ENCODE measurements around the gene BLTP3B. TPM values are rescaled to one million over a fixed set of nuclear protein-coding genes. Genes with fewer than 3 reads are reported as not detected.
A peak's percentile ranks its signal among the peaks of the same experiment; 100 is the strongest.

Gene BLTP3B
- total and polyA plus RNA-seq, 4 experiments from 2014 or later = 11.0 to 16.8 (median 15.5) TPM

DNA sequence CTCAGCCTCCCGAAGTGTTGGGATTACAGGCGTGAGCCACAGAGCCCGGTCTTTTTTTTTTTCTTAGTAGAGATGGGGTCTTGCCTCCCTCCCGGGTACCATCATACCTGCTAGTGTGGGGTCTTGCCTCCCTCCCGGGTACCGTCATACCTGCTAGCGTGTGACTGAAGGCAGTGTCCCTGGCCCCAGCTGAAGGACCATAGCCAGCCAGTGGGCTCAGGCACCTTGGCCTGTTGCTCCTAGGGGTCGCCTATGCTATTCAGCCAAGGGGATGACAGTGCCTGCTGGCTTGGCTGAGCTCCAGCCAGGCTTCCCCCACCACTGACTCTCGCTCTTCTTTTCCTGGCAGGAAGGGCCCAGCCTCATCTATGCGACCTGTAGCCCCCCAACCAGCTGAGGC lies 10.5 kb upstream of the BLTP3B start:
- intact Hi-C loops (cut with micrococcal nuclease) = no loop called here
- Histone ChIP-seq H3K27me3 (ENCODE audit: insufficient read depth, low read length) (no peaks in the 10 kb centered on the region), H3K9me3 (ENCODE audit: control insufficient read depth in 1 of 2, low read length in 2 of 2) (no peaks in the 10 kb centered on the region), H3K36me3 (ENCODE audit: insufficient read depth, low read length) (no peaks in the 10 kb centered on the region), H3K4me1 (ENCODE audit: insufficient read depth, low read length) (no peaks in the 10 kb centered on the region), H3K4me3 (ENCODE audit: low read length in 2 of 2) (no peak overlapping the region), H3K27ac (ENCODE audit: low read depth, low read length) (no peak overlapping the region)
- no peak for DNase-seq
- ChIA-PET POLR2A (ENCODE audit: partially characterized antibody) (interaction anchor here (0.6 kb wide), 1 partner anchor 38 kb away, joined by 3 read pairs; no protein-coding TSS in a partner anchor), CTCF (ENCODE audit: partially characterized antibody) (interaction anchor here (1.3 to 4.6 kb wide), 5 partner anchors 9 to 251 kb away, joined by 3 to 64 read pairs (median 10); no protein-coding TSS in a partner anchor)
- Mint-ChIP-seq H3K36me3 (no peaks in the 10 kb centered on the region), H3K4me3 (no peak overlapping the region), H3K4me1 (peaks cover 3 to 7% (median 4%) of the 10 kb centered on the region in 4 donors), H3K9me3 (peaks cover 0 to 4% (median 0%) of the 10 kb centered on the region in 8 donors), H3K27ac (no peak overlapping the region), H3K27me3 (no peaks in the 10 kb centered on the region)

DNA sequence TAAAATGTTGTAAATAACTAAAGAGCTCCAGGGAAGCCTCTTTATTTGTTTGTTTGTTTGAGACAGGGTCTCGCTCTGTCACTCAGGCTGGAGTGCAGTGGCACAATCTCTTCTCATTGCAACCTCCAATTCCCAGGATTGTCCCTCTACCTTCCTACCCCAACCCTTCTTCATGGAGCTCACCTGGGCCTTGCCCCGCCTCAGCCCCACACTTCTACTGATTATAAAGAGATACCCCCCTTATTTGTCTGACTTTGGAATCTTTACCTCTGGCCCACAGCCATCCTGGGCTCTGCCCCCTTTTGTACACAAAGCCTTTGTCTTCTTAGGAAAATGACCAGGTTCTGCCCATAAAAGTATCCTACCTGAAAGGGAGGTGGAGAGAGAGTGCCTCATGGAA lies 9.1 kb upstream of the BLTP3B start:
- no peaks in the 10 kb centered on the region for H3K9me3 ChIP-seq (ENCODE audit: control insufficient read depth in 1 of 2, low read length in 2 of 2)
- no peak overlapping the region for H3K27ac ChIP-seq (ENCODE audit: low read depth, low read length)
- POLR2A ChIA-PET (ENCODE audit: partially characterized antibody) = interaction anchor here (0.6 kb wide), 1 partner anchor 16 kb away, joined by 3 read pairs; no protein-coding TSS in a partner anchor
- no peaks in the 10 kb centered on the region for H3K27me3 ChIP-seq (ENCODE audit: insufficient read depth, low read length)
- Mint-ChIP-seq H3K27me3 (no peaks in the 10 kb centered on the region), H3K9me3 (peaks cover 0 to 4% (median 0%) of the 10 kb centered on the region in 8 donors), H3K36me3 (no peaks in the 10 kb centered on the region), H3K27ac (no peak overlapping the region), H3K4me1 (peaks cover 3 to 7% (median 4%) of the 10 kb centered on the region in 4 donors), H3K4me3 (no peak overlapping the region)
- DNase-seq = no peak
- no peaks in the 10 kb centered on the region for H3K4me1 ChIP-seq (ENCODE audit: insufficient read depth, low read length)
- H3K4me3 ChIP-seq (ENCODE audit: low read length in 2 of 2) = no peak overlapping the region
- intact Hi-C loops (cut with micrococcal nuclease) = no loop called here
- CTCF ChIA-PET (ENCODE audit: partially characterized antibody) = interaction anchor here (0.7 to 4.6 kb wide), 4 partner anchors 8 to 48 kb away, joined by 3 to 64 read pairs (median 3); no protein-coding TSS in a partner anchor
- no peaks in the 10 kb centered on the region for H3K36me3 ChIP-seq (ENCODE audit: insufficient read depth, low read length)

- Mint-ChIP-seq H3K9me3 (peaks cover 0 to 5% (median 0%) of the 10 kb centered on the region in 8 donors), H3K4me3 (no peak overlapping the region), H3K27me3 (no peaks in the 10 kb centered on the region), H3K36me3 (peaks cover 0 to 8% of the 10 kb centered on the region in 2 donors), H3K4me1 (peaks cover 11 to 18% (median 14%) of the 10 kb centered on the region in 4 donors), H3K27ac (no peak overlapping the region)
- intact Hi-C loops (cut with micrococcal nuclease) = no loop called here
- no peaks in the 10 kb centered on the region for H3K9me3 ChIP-seq (ENCODE audit: control insufficient read depth in 1 of 2, low read length in 2 of 2)
- H3K4me1 ChIP-seq (ENCODE audit: insufficient read depth, low read length) = peaks cover 12% of the 10 kb centered on the region
- POLR2A ChIA-PET (ENCODE audit: partially characterized antibody) = no interaction called here
- H3K4me3 ChIP-seq (ENCODE audit: low read length in 2 of 2) = no peak overlapping the region
- CTCF ChIA-PET (ENCODE audit: partially characterized antibody) = interaction anchor here (1.1 to 3.6 kb wide), 2 partner anchors 9 to 12 kb away, joined by 3 to 28 read pairs; no protein-coding TSS in a partner anchor
- H3K27me3 ChIP-seq (ENCODE audit: insufficient read depth, low read length) = no peaks in the 10 kb centered on the region
- DNase-seq = no peak
- no peaks in the 10 kb centered on the region for H3K36me3 ChIP-seq (ENCODE audit: insufficient read depth, low read length)
- H3K27ac ChIP-seq (ENCODE audit: low read depth, low read length) = no peak overlapping the region
These were observed 3.6 kb upstream of the BLTP3B start for GRCh38 chr12:100146252-100146651.

GRCh38 chr12:100145643-100146042 lies 3.0 kb upstream of the BLTP3B start:
- peaks cover 0 to 5% (median 0%) of the 10 kb centered on the region in 8 donors for H3K9me3 Mint-ChIP-seq
- Histone ChIP-seq H3K36me3 (ENCODE audit: insufficient read depth, low read length) (no peaks in the 10 kb centered on the region), H3K4me1 (ENCODE audit: insufficient read depth, low read length) (peaks cover 13% of the 10 kb centered on the region), H3K9me3 (ENCODE audit: control insufficient read depth in 1 of 2, low read length in 2 of 2) (no peaks in the 10 kb centered on the region), H3K4me3 (ENCODE audit: low read length in 2 of 2) (no peak overlapping the region), H3K27ac (ENCODE audit: low read depth, low read length) (no peak overlapping the region), H3K27me3 (ENCODE audit: insufficient read depth, low read length) (no peaks in the 10 kb centered on the region)
- ChIA-PET CTCF (ENCODE audit: partially characterized antibody) (interaction anchor here (0.9 to 3.6 kb wide), 3 partner anchors 9 to 202 kb away, joined by 3 to 28 read pairs (median 3); no protein-coding TSS in a partner anchor), POLR2A (ENCODE audit: partially characterized antibody) (interaction anchor here (1.0 kb wide), 1 partner anchor 54 kb away, joined by 5 read pairs; no protein-coding TSS in a partner anchor)
- no peak overlapping the region for H3K27ac Mint-ChIP-seq
- peaks cover 12 to 19% (median 17%) of the 10 kb centered on the region in 4 donors for H3K4me1 Mint-ChIP-seq
- H3K4me3 Mint-ChIP-seq = no peak overlapping the region
- no peaks in the 10 kb centered on the region for H3K27me3 Mint-ChIP-seq
- intact Hi-C loops (cut with micrococcal nuclease) = no loop called here
- no peak for DNase-seq
- peaks cover 0 to 8% of the 10 kb centered on the region in 2 donors for H3K36me3 Mint-ChIP-seq

DNA sequence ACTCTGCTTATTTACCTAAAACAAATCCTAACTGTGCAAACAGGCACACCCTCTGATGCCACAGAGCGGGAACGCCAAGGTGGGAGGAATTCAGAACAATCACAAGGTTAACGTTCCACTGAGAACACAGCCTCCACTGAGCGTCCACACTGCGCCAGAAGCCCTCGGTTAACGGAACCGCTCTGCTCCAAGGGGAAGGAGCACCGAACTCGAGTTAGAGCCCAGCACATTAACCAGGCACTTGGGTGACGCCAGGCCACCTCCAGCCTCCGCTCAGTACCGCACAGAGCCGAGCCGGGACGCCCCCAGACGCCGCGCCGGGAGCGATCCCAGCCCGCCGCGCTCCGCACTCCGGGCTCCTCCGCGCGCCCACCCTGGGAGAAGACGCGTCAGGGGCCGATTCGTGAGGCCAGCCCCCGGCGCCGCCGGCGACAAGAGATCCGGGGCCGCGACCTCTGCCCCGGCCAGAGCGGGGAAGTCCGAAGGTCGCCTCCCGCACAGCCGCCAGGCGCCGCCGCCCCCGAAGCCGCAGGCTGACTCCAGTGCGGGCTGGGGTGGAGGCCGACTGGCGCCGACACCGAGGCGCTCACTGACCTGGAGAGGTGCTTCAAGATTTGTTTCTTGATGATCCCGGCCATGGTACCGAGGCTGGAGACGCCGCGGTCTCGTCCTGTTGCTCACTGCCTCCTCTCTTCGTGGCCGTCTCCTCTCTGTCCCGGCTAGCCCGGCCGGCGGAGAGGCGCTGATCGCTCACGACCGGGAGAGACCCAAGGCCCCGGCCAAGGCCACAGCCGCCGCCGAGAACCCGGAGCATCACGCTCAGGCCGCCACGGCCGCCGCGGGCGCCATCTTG lies 450 bp downstream of the BLTP3B start:
- peak in 3 of 5 donors; percentile 34 to 39 (median 38) for DNase-seq
- Histone ChIP-seq H3K4me3 (ENCODE audit: low read length in 2 of 2) (peak overlapping the region; percentile 66 to 85), H3K27me3 (ENCODE audit: insufficient read depth, low read length) (no peaks in the 10 kb centered on the region), H3K9me3 (ENCODE audit: control insufficient read depth in 1 of 2, low read length in 2 of 2) (no peaks in the 10 kb centered on the region), H3K36me3 (ENCODE audit: insufficient read depth, low read length) (no peaks in the 10 kb centered on the region), H3K27ac (ENCODE audit: low read depth, low read length) (peak overlapping the region; percentile 85), H3K4me1 (ENCODE audit: insufficient read depth, low read length) (peaks cover 22% of the 10 kb centered on the region)
- ChIA-PET POLR2A (ENCODE audit: partially characterized antibody) (interaction anchor here (0.6 kb wide), 1 partner anchor 124 kb away, joined by 3 read pairs; no protein-coding TSS in a partner anchor), CTCF (ENCODE audit: partially characterized antibody) (no interaction called here)
- peaks cover 0 to 8% of the 10 kb centered on the region in 2 donors for H3K36me3 Mint-ChIP-seq
- peaks cover 0 to 3% (median 0%) of the 10 kb centered on the region in 8 donors for H3K9me3 Mint-ChIP-seq
- peaks cover 34 to 50% (median 39%) of the 10 kb centered on the region in 4 donors for H3K4me1 Mint-ChIP-seq
- H3K4me3 Mint-ChIP-seq = peak overlapping the region; percentile 89 to 98 (median 96)
- peak overlapping the region; percentile 90 to 97 (median 96) for H3K27ac Mint-ChIP-seq
- H3K27me3 Mint-ChIP-seq = no peaks in the 10 kb centered on the region
- intact Hi-C loops (cut with micrococcal nuclease) = loop anchor here (1.0 to 5.0 kb wide), 4 partner anchors 58 to 1690 kb away; partner anchors contain the start of genes ACTR6, DEPDC4, GNPTAB and SCYL2

DNA sequence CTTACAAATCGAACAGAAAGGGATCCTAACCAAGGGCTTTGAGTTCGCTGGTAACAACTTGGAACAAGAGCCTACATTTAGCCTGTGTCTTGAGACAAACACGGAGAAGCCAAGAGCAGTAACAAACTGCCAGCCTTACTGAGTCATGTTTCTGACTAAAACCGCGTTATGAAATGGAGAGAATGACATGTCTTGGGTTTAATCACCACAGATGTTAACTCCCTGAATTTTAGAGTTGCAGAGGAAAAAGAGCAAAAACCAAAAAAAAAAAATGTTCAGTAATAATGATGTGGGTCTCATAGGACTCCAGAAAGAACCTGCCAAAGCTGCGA lies 1.0 kb downstream of the BLTP3B start:
- Histone ChIP-seq H3K27ac (ENCODE audit: low read depth, low read length) (peak overlapping the region; percentile 85), H3K27me3 (ENCODE audit: insufficient read depth, low read length) (no peaks in the 10 kb centered on the region), H3K9me3 (ENCODE audit: control insufficient read depth in 1 of 2, low read length in 2 of 2) (no peaks in the 10 kb centered on the region), H3K4me1 (ENCODE audit: insufficient read depth, low read length) (peaks cover 22% of the 10 kb centered on the region), H3K36me3 (ENCODE audit: insufficient read depth, low read length) (no peaks in the 10 kb centered on the region), H3K4me3 (ENCODE audit: low read length in 2 of 2) (peak overlapping the region; percentile 66 to 85)
- ChIA-PET CTCF (ENCODE audit: partially characterized antibody) (no interaction called here), POLR2A (ENCODE audit: partially characterized antibody) (interaction anchor here (0.6 kb wide), 1 partner anchor 124 kb away, joined by 3 read pairs; no protein-coding TSS in a partner anchor)
- Mint-ChIP-seq H3K27ac (peak overlapping the region; percentile 89 to 97 (median 96)), H3K27me3 (no peaks in the 10 kb centered on the region), H3K9me3 (peaks cover 0 to 3% (median 0%) of the 10 kb centered on the region in 8 donors), H3K36me3 (peaks cover 0 to 8% of the 10 kb centered on the region in 2 donors), H3K4me1 (peaks cover 35 to 53% (median 42%) of the 10 kb centered on the region in 4 donors), H3K4me3 (peak overlapping the region; percentile 80 to 98 (median 96))
- intact Hi-C loops (cut with micrococcal nuclease) = loop anchor here (5.0 kb wide), 2 partner anchors 1136 to 1691 kb away; partner anchors contain the start of gene GNPTAB
- DNase-seq = peak in 4 of 5 donors; percentile 12 to 70 (median 14)

DNA sequence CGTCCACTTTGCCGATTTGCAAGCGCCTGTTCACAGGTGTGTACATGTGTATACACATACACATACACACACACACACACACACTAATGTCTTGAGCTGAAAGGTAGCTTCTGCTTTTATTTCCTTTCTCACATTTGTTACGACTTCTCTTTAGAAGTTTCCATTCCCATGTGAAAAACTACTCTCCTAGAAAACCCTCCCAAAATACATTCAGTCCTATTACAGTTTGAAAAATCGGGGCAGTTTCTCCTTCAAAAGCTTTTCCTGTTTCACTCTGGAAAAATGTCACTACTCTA lies 3.9 kb downstream of the BLTP3B start:
- no peak overlapping the region for H3K4me3 ChIP-seq (ENCODE audit: low read length in 2 of 2)
- Mint-ChIP-seq H3K27me3 (no peaks in the 10 kb centered on the region), H3K36me3 (peaks cover 3 to 8% of the 10 kb centered on the region in 2 donors), H3K9me3 (peaks cover 0 to 3% (median 0%) of the 10 kb centered on the region in 8 donors), H3K27ac (no peak overlapping the region), H3K4me3 (peak overlapping the region in 1 of 8 donors; percentile 13), H3K4me1 (peaks cover 43 to 59% (median 51%) of the 10 kb centered on the region in 4 donors)
- no peaks in the 10 kb centered on the region for H3K36me3 ChIP-seq (ENCODE audit: insufficient read depth, low read length)
- H3K27me3 ChIP-seq (ENCODE audit: insufficient read depth, low read length) = no peaks in the 10 kb centered on the region
- no peak overlapping the region for H3K27ac ChIP-seq (ENCODE audit: low read depth, low read length)
- DNase-seq = no peak
- ChIA-PET POLR2A (ENCODE audit: partially characterized antibody) (interaction anchor here (1.3 kb wide), 1 partner anchor 62 kb away, joined by 4 read pairs; the partner anchor contains the start of gene ACTR6), CTCF (ENCODE audit: partially characterized antibody) (interaction anchor here (0.7 to 2.8 kb wide), 10 partner anchors 9 to 129 kb away, joined by 3 to 10 read pairs (median 4); no protein-coding TSS in a partner anchor)
- peaks cover 22% of the 10 kb centered on the region for H3K4me1 ChIP-seq (ENCODE audit: insufficient read depth, low read length)
- intact Hi-C loops (cut with micrococcal nuclease) = no loop called here
- no peaks in the 10 kb centered on the region for H3K9me3 ChIP-seq (ENCODE audit: control insufficient read depth in 1 of 2, low read length in 2 of 2)
